Neural progenitor cell (in vitro differentiated cells): ENCODE measurements around the gene ITGB3. TPM values are rescaled to one million over a fixed set of nuclear protein-coding genes. Genes with fewer than 3 reads are reported as not detected.

ENCODE experiments used
- DNase-seq: peaks from one replicate; pipeline ENCODE4 v3.0.0-alpha.2; 2016; ENCODE audit warnings: low spot score
- H2AFZ ChIP-seq: fragments of 200-600 bp; sonication (generic); replicated peaks from 2 replicates; pipeline ENCODE4 v1.6.1; 2016; ENCODE audit warnings: antibody characterized with exemption
- H3F3A ChIP-seq: fragments of 200-600 bp; sonication (generic); 2 replicates; pipeline ENCODE4 v1.6.1; 2016; ENCODE audit warnings: antibody characterized with exemption, low read depth
- H3K27ac ChIP-seq: fragments of 200-600 bp; sonication (generic); 2 replicates; pipeline ENCODE4 v1.5.1; 2016; ENCODE audit warnings: mild to moderate bottlenecking
- H3K27me3 ChIP-seq: fragments of 200-600 bp; sonication (generic); 2 replicates; pipeline ENCODE4 v1.6.1; 2016; ENCODE audit warnings: mild to moderate bottlenecking, moderate library complexity
- H3K36me3 ChIP-seq: fragments of 200-600 bp; sonication (generic); 2 replicates; pipeline ENCODE4 v1.5.1; 2016
- H3K4me1 ChIP-seq: fragments of 200-600 bp; sonication (generic); 2 replicates; pipeline ENCODE4 v1.6.1; 2016; ENCODE audit warnings: mixed run types
- H3K4me2 ChIP-seq: fragments of 200-600 bp; sonication (generic); 2 replicates; pipeline ENCODE4 v1.6.1; 2016
- H3K4me3 ChIP-seq: fragments of 200-600 bp; sonication (generic); 2 replicates; pipeline ENCODE4 v1.5.1; 2016
- H3K79me2 ChIP-seq: fragments of 200-600 bp; sonication (generic); 2 replicates; pipeline ENCODE4 v1.6.1; 2016; ENCODE audit warnings: low read depth
- H3K9ac ChIP-seq: fragments of 200-600 bp; sonication (generic); 2 replicates; pipeline ENCODE4 v1.6.1; 2016
- H3K9me3 ChIP-seq: fragments of 200-600 bp; sonication (generic); 2 replicates; pipeline ENCODE4 v1.5.1; 2016; ENCODE audit warnings: low read depth
- H4K20me1 ChIP-seq: fragments of 200-600 bp; sonication (generic); 2 replicates; pipeline ENCODE4 v1.6.1; 2016; ENCODE audit warnings: low read depth
- H3K27ac Mint-ChIP-seq: 3 replicates; pipeline ENCODE4 v1.8.0; 2021; ENCODE audit warnings: mixed read lengths
- H3K27me3 Mint-ChIP-seq: 2 replicates; pipeline ENCODE4 v1.8.0; 2022; ENCODE audit warnings: low read depth, mild to moderate bottlenecking, inconsistent platforms, moderate library complexity, mixed read lengths; ENCODE audit not compliant: insufficient read depth
- H3K36me3 Mint-ChIP-seq: 3 replicates; pipeline ENCODE4 v1.8.0; 2021; ENCODE audit warnings: mixed read lengths
- H3K4me1 Mint-ChIP-seq: 3 replicates; pipeline ENCODE4 v1.8.0; 2021; ENCODE audit warnings: mixed read lengths
- H3K4me3 Mint-ChIP-seq: 3 replicates; pipeline ENCODE4 v1.8.0; 2021; ENCODE audit warnings: mild to moderate bottlenecking, moderate library complexity, mixed read lengths
- H3K9me3 Mint-ChIP-seq: 3 replicates; pipeline ENCODE4 v1.8.0; 2020; ENCODE audit warnings: mixed read lengths
- CTCF ChIP-seq: fragments of 200-600 bp; sonication (generic); IDR thresholded peaks from 2 replicates; pipeline ENCODE4 v1.5.1; 2017; ENCODE audit warnings: antibody characterized with exemption, mild to moderate bottlenecking
- EZH2 ChIP-seq: fragments of 200-600 bp; sonication (generic); IDR thresholded peaks from 2 replicates; pipeline ENCODE4 v1.6.1; 2017; ENCODE audit warnings: antibody characterized with exemption, mild to moderate bottlenecking, moderate library complexity
- EZH2phosphoT487 ChIP-seq: fragments of 200-600 bp; sonication (generic); IDR thresholded peaks from 2 replicates; pipeline ENCODE4 v1.6.1; 2017; ENCODE audit warnings: antibody characterized with exemption
- total RNA-seq: library from RNA; depleted of rRNA; stranded (reverse); fragments of >200 nt; gene quantifications from 2 replicates; pipeline ENCODE4 v1.2.3, GENCODE V29; 2015; ENCODE audit warnings: low replicate concordance

The ITGB3 gene
- total RNA-seq, 1 donor from 2014 or later: 0.47 TPM

GRCh38 chr17:47219621-47220475 lies 33.8 kb upstream of the ITGB3 start:
- H2AFZ ChIP-seq: peak overlapping the region; percentile 19
- H3K27me3 Mint-ChIP-seq: peaks cover 3% of the 10 kb centered on the region
- H3K4me1 ChIP-seq: peaks cover 9% of the 10 kb centered on the region
- H3K27me3 ChIP-seq: no peaks in the 10 kb centered on the region
- H3K4me2 ChIP-seq: no peak overlapping the region
- H3K4me3 Mint-ChIP-seq: no peak overlapping the region
- no peak overlapping the region for H3K9ac ChIP-seq
- H3K27ac Mint-ChIP-seq: peak overlapping the region; percentile 80
- peaks cover 22% of the 10 kb centered on the region for H3K9me3 Mint-ChIP-seq
- no peak overlapping the region for H3K27ac ChIP-seq
- H3K36me3 ChIP-seq: no peaks in the 10 kb centered on the region
- peaks cover 21% of the 10 kb centered on the region for H3K4me1 Mint-ChIP-seq
- H3K4me3 ChIP-seq: no peak overlapping the region
- DNase-seq: no peak
- no peaks in the 10 kb centered on the region for H3F3A ChIP-seq
- no peaks in the 10 kb centered on the region for H4K20me1 ChIP-seq
- no peaks in the 10 kb centered on the region for H3K9me3 ChIP-seq
- H3K79me2 ChIP-seq: no peaks in the 10 kb centered on the region
- no peak for TF ChIP-seq EZH2
- TF ChIP-seq CTCF: no peak
- TF ChIP-seq EZH2phosphoT487: no peak
- H3K36me3 Mint-ChIP-seq: no peaks in the 10 kb centered on the region

- Histone ChIP-seq H3K27ac (no peak overlapping the region), H3K9me3 (no peaks in the 10 kb centered on the region), H3K4me2 (no peak overlapping the region), H3K9ac (no peak overlapping the region), H3K36me3 (no peaks in the 10 kb centered on the region), H2AFZ (peak overlapping the region; percentile 19), H3K4me1 (peaks cover 9% of the 10 kb centered on the region), H3F3A (no peaks in the 10 kb centered on the region), H3K27me3 (no peaks in the 10 kb centered on the region), H3K4me3 (no peak overlapping the region), H3K79me2 (no peaks in the 10 kb centered on the region), H4K20me1 (no peaks in the 10 kb centered on the region)
- no peaks in the 10 kb centered on the region for H3K36me3 Mint-ChIP-seq
- peaks cover 22% of the 10 kb centered on the region for H3K9me3 Mint-ChIP-seq
- no peak overlapping the region for H3K4me3 Mint-ChIP-seq
- TF ChIP-seq CTCF (no peak), EZH2phosphoT487 (no peak), EZH2 (no peak)
- DNase-seq: no peak
- no peak overlapping the region for H3K27ac Mint-ChIP-seq
- H3K27me3 Mint-ChIP-seq: peaks cover 3% of the 10 kb centered on the region
- H3K4me1 Mint-ChIP-seq: peaks cover 21% of the 10 kb centered on the region
These were observed 33.1 kb upstream of the ITGB3 start for GRCh38 chr17:47220531-47220999.

- Histone ChIP-seq H3K27me3 (no peaks in the 10 kb centered on the region), H3K36me3 (no peaks in the 10 kb centered on the region), H3K4me1 (peaks cover 9% of the 10 kb centered on the region), H3K27ac (no peak overlapping the region), H3K4me3 (no peak overlapping the region), H3K4me2 (no peak overlapping the region), H3K9me3 (no peaks in the 10 kb centered on the region), H3K9ac (no peak overlapping the region), H3K79me2 (no peaks in the 10 kb centered on the region), H2AFZ (no peak overlapping the region), H4K20me1 (no peaks in the 10 kb centered on the region), H3F3A (no peaks in the 10 kb centered on the region)
- Mint-ChIP-seq H3K4me3 (no peak overlapping the region), H3K27ac (no peak overlapping the region), H3K27me3 (peaks cover 3% of the 10 kb centered on the region), H3K4me1 (peaks cover 21% of the 10 kb centered on the region), H3K9me3 (peaks cover 22% of the 10 kb centered on the region), H3K36me3 (no peaks in the 10 kb centered on the region)
- DNase-seq: no peak
- TF ChIP-seq EZH2phosphoT487 (no peak), CTCF (no peak), EZH2 (no peak)
These were observed 32.5 kb upstream of the ITGB3 start for GRCh38 chr17:47221154-47221553.
